WTC11 (cell line): ENCODE results near the gene DBR1. TPM values are rescaled to one million over a fixed set of nuclear protein-coding genes. Genes with fewer than 3 reads are reported as not detected.

Source experiments
- ATAC-seq: fragments of 200-7000 bp; cut with Tn5 transposase; 2 replicates; pipeline ENCODE4 v1.10.0; 2021; ENCODE audit warnings: mild to moderate bottlenecking, moderate library complexity
- CTCF ChIA-PET: fragments of 300-600 bp; sonication (Branson Sonifier 250); formaldehyde crosslinking; loops from one replicate; lab custom pipeline; 2021; ENCODE audit warnings: antibody characterized with exemption; lab: Charles Lee
- POLR2A ChIA-PET: fragments of 350-600 bp; sonication (Branson Sonifier 250); formaldehyde crosslinking; loops from one replicate; lab custom pipeline; 2021; ENCODE audit warnings: antibody characterized with exemption; lab: Charles Lee
- DNase-seq: peaks from one replicate; pipeline ENCODE4 v3.0.0; 2021; ENCODE audit warnings: low spot score
- H3K27ac Mint-ChIP-seq: 2 replicates; pipeline ENCODE4 v1.8.0; 2021; ENCODE audit warnings: mixed read lengths
- H3K27me3 Mint-ChIP-seq: 2 replicates; pipeline ENCODE4 v1.8.0; 2021; ENCODE audit warnings: low read depth, mild to moderate bottlenecking, moderate library complexity, mixed read lengths
- H3K36me3 Mint-ChIP-seq: 2 replicates; pipeline ENCODE4 v1.8.0; 2021; ENCODE audit warnings: mixed read lengths
- H3K4me1 Mint-ChIP-seq: 2 replicates; pipeline ENCODE4 v1.8.0; 2022; ENCODE audit warnings: mixed read lengths
- H3K4me3 Mint-ChIP-seq: 2 replicates; pipeline ENCODE4 v1.8.0; 2021; ENCODE audit warnings: mild to moderate bottlenecking, moderate library complexity, mixed read lengths
- H3K9me3 Mint-ChIP-seq: 2 replicates; pipeline ENCODE4 v1.8.0; 2021; ENCODE audit warnings: mixed read lengths
- CREM ChIP-seq: sonication (generic); formaldehyde crosslinking; IDR thresholded peaks from 2 replicates; pipeline ENCODE4 v1.8.1; 2022; ENCODE audit warnings: mild to moderate bottlenecking, missing genetic modification reagents, moderate library complexity
- ETV6 ChIP-seq: sonication (generic); formaldehyde crosslinking; IDR thresholded peaks from 2 replicates; pipeline ENCODE4 v1.8.1; 2022; ENCODE audit warnings: mild to moderate bottlenecking, missing genetic modification reagents
- FOXP1 ChIP-seq: sonication (generic); formaldehyde crosslinking; IDR thresholded peaks from 2 replicates; pipeline ENCODE4 v1.8.0; 2022; ENCODE audit warnings: missing genetic modification reagents, mild to moderate bottlenecking, moderate library complexity, borderline replicate concordance
- OVOL2 ChIP-seq: fragments of 250-450 bp; sonication (Bioruptor Pico); IDR thresholded peaks from 2 replicates; pipeline ENCODE4 v1.9.0; 2021; ENCODE audit warnings: mild to moderate bottlenecking, borderline replicate concordance
- PRRX2 ChIP-seq: fragments of 250-450 bp; sonication (Bioruptor Pico); IDR thresholded peaks from 2 replicates; pipeline ENCODE4 v1.8.0; 2021; ENCODE audit warnings: mild to moderate bottlenecking
- TEAD1 ChIP-seq: sonication (generic); formaldehyde crosslinking; IDR thresholded peaks from 2 replicates; pipeline ENCODE4 v1.8.0; 2022; ENCODE audit warnings: mild to moderate bottlenecking, missing genetic modification reagents
- TEAD4 ChIP-seq: sonication (generic); formaldehyde crosslinking; IDR thresholded peaks from 2 replicates; pipeline ENCODE4 v1.8.0; 2022; ENCODE audit warnings: mild to moderate bottlenecking, missing genetic modification reagents
- ZNF138 ChIP-seq: sonication (generic); formaldehyde crosslinking; conservative IDR thresholded peaks from 2 replicates; pipeline ENCODE4 v1.8.1; 2022; ENCODE audit warnings: mild to moderate bottlenecking, moderate library complexity, missing genetic modification reagents
- ZNF219 ChIP-seq: sonication (generic); formaldehyde crosslinking; IDR thresholded peaks from 2 replicates; pipeline ENCODE4 v1.8.0; 2023; ENCODE audit warnings: missing genetic modification reagents, mild to moderate bottlenecking, borderline replicate concordance
- ZNF232 ChIP-seq: sonication (generic); formaldehyde crosslinking; IDR thresholded peaks from 2 replicates; pipeline ENCODE4 v1.8.0; 2022; ENCODE audit warnings: mild to moderate bottlenecking, missing genetic modification reagents
- ZNF671 ChIP-seq: fragments of 250-450 bp; sonication (Bioruptor Pico); IDR thresholded peaks from 2 replicates; pipeline ENCODE4 v1.8.0; 2021; ENCODE audit warnings: mild to moderate bottlenecking
- total RNA-seq: library from RNA; stranded (reverse); gene quantifications from 3 replicates; pipeline ENCODE4 v1.2.3, GENCODE V29; 2021
- TF ChIP-seq, protein P1 (sequence below): sonication (generic); formaldehyde crosslinking; IDR thresholded peaks from 2 replicates; pipeline ENCODE4 v1.8.1; 2022; ENCODE audit warnings: low read depth, mild to moderate bottlenecking, moderate library complexity, missing genetic modification reagents, borderline replicate concordance
- TF ChIP-seq, protein P2 (sequence below): sonication (generic); formaldehyde crosslinking; IDR thresholded peaks from 2 replicates; pipeline ENCODE4 v1.8.0; 2022; ENCODE audit warnings: mild to moderate bottlenecking, missing genetic modification reagents
- TF ChIP-seq, protein P3 (sequence below): sonication (generic); formaldehyde crosslinking; IDR thresholded peaks from 2 replicates; pipeline ENCODE4 v1.8.1; 2022; ENCODE audit warnings: mild to moderate bottlenecking, moderate library complexity, missing genetic modification reagents
- TF ChIP-seq, protein P4 (sequence below): fragments of 250-450 bp; sonication (Bioruptor Pico); IDR thresholded peaks from 2 replicates; pipeline ENCODE4 v1.8.0; 2021; ENCODE audit warnings: mild to moderate bottlenecking
- TF ChIP-seq, protein P5 (sequence below): sonication (generic); formaldehyde crosslinking; IDR thresholded peaks from 2 replicates; pipeline ENCODE4 v1.8.1; 2022; ENCODE audit warnings: missing genetic modification reagents, borderline replicate concordance
- TF ChIP-seq, protein P6 (sequence below): sonication (generic); formaldehyde crosslinking; IDR thresholded peaks from 2 replicates; pipeline ENCODE4 v1.8.1; 2023; ENCODE audit warnings: mild to moderate bottlenecking, missing genetic modification reagents
- TF ChIP-seq, protein P7 (sequence below): sonication (generic); formaldehyde crosslinking; IDR thresholded peaks from 2 replicates; pipeline ENCODE4 v1.8.1; 2023; ENCODE audit warnings: mild to moderate bottlenecking, missing genetic modification reagents, moderate library complexity

Gene DBR1
- total RNA-seq, 1 experiment from 2014 or later = 19.3 TPM

DNA sequence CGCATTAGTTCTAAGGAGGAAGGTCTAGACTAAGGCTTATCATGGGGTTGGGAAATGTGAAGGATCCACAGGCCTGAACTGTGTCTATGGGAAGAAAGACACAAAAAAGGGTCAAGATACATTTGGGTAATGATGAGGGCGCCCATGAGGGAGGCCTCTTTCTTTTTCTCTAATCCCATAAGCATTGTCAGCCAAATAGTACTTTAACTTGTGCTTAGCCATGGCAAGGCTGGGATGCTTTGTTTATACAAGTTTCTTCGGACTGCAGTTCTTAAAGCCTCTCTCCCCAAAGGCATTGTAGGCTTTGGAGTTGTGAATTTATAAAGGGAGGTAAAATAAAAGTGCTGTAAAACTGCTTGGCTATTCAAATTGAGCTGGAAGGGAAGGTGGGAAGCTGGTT, 35.8 kb upstream of the DBR1 start:
- Mint-ChIP-seq H3K4me3 (no peak overlapping the region), H3K27ac (peak overlapping the region; percentile 32; the same call in 1 of the 2 replicates), H3K27me3 (no peaks in the 10 kb centered on the region), H3K9me3 (peaks cover 6% of the 10 kb centered on the region), H3K4me1 (peaks cover 27% of the 10 kb centered on the region), H3K36me3 (peaks cover 24% of the 10 kb centered on the region)
- ATAC-seq (peak; percentile 67), DNase-seq (no peak)
- TF ChIP-seq FOXP1 (no peak), TEAD4 (no peak), OVOL2 (CRISPR knock-in tag) (no peak), ZNF138 (CRISPR knock-in tag) (no peak), ZNF232 (CRISPR knock-in tag) (no peak), ZNF219 (CRISPR knock-in tag) (no peak)
- TF ChIP-seq, protein P1, sequence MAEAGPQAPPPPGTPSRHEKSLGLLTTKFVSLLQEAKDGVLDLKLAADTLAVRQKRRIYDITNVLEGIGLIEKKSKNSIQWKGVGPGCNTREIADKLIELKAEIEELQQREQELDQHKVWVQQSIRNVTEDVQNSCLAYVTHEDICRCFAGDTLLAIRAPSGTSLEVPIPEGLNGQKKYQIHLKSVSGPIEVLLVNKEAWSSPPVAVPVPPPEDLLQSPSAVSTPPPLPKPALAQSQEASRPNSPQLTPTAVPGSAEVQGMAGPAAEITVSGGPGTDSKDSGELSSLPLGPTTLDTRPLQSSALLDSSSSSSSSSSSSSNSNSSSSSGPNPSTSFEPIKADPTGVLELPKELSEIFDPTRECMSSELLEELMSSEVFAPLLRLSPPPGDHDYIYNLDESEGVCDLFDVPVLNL (CRISPR knock-in tag) = no peak
- TF ChIP-seq, protein P2, sequence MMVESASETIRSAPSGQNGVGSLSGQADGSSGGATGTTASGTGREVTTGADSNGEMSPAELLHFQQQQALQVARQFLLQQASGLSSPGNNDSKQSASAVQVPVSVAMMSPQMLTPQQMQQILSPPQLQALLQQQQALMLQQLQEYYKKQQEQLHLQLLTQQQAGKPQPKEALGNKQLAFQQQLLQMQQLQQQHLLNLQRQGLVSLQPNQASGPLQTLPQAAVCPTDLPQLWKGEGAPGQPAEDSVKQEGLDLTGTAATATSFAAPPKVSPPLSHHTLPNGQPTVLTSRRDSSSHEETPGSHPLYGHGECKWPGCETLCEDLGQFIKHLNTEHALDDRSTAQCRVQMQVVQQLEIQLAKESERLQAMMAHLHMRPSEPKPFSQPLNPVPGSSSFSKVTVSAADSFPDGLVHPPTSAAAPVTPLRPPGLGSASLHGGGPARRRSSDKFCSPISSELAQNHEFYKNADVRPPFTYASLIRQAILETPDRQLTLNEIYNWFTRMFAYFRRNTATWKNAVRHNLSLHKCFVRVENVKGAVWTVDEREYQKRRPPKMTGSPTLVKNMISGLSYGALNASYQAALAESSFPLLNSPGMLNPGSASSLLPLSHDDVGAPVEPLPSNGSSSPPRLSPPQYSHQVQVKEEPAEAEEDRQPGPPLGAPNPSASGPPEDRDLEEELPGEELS (CRISPR knock-in tag) = no peak
- TF ChIP-seq, protein P3, sequence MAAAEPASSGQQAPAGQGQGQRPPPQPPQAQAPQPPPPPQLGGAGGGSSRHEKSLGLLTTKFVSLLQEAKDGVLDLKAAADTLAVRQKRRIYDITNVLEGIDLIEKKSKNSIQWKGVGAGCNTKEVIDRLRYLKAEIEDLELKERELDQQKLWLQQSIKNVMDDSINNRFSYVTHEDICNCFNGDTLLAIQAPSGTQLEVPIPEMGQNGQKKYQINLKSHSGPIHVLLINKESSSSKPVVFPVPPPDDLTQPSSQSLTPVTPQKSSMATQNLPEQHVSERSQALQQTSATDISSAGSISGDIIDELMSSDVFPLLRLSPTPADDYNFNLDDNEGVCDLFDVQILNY (CRISPR knock-in tag) = no peak
- TF ChIP-seq, protein P4, sequence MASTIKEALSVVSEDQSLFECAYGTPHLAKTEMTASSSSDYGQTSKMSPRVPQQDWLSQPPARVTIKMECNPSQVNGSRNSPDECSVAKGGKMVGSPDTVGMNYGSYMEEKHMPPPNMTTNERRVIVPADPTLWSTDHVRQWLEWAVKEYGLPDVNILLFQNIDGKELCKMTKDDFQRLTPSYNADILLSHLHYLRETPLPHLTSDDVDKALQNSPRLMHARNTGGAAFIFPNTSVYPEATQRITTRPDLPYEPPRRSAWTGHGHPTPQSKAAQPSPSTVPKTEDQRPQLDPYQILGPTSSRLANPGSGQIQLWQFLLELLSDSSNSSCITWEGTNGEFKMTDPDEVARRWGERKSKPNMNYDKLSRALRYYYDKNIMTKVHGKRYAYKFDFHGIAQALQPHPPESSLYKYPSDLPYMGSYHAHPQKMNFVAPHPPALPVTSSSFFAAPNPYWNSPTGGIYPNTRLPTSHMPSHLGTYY (CRISPR knock-in tag) = no peak
- TF ChIP-seq, protein P5, sequence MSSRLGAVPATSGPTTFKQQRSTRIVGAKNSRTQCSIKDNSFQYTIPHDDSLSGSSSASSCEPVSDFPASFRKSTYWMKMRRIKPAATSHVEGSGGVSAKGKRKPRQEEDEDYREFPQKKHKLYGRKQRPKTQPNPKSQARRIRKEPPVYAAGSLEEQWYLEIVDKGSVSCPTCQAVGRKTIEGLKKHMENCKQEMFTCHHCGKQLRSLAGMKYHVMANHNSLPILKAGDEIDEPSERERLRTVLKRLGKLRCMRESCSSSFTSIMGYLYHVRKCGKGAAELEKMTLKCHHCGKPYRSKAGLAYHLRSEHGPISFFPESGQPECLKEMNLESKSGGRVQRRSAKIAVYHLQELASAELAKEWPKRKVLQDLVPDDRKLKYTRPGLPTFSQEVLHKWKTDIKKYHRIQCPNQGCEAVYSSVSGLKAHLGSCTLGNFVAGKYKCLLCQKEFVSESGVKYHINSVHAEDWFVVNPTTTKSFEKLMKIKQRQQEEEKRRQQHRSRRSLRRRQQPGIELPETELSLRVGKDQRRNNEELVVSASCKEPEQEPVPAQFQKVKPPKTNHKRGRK (CRISPR knock-in tag) = no peak
- CTCF ChIA-PET = no interaction called here
- POLR2A ChIA-PET = no interaction called here

DNA sequence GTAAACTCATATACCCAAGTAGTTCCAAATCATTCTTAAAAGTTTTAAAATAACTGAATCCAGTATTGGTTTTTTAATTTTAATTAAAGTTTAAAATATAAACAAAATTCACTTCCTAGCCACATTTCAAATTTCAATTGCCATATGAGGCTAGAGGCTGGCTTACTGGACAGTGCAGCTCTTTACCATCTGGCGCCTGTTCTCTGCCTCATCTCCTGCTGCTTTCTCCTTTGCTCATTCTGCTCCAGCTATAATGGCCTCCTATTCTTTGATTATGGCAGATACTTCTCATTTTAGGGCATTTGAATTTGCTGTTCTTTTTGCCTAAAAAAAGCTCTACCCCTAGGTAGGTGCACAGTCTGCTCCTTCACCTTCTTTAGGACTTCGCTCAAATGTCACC, 31.5 kb upstream of the DBR1 start:
- Mint-ChIP-seq H3K27ac (no peak overlapping the region), H3K4me3 (no peak overlapping the region), H3K36me3 (peaks cover 5% of the 10 kb centered on the region), H3K27me3 (no peaks in the 10 kb centered on the region), H3K4me1 (peaks cover 36% of the 10 kb centered on the region), H3K9me3 (peaks cover 6% of the 10 kb centered on the region)
- TF ChIP-seq ZNF671 (CRISPR knock-in tag) (no peak), PRRX2 (CRISPR knock-in tag) (no peak), ETV6 (no peak), CREM (CRISPR knock-in tag) (no peak), TEAD1 (CRISPR knock-in tag) (no peak)
- TF ChIP-seq, protein P6, sequence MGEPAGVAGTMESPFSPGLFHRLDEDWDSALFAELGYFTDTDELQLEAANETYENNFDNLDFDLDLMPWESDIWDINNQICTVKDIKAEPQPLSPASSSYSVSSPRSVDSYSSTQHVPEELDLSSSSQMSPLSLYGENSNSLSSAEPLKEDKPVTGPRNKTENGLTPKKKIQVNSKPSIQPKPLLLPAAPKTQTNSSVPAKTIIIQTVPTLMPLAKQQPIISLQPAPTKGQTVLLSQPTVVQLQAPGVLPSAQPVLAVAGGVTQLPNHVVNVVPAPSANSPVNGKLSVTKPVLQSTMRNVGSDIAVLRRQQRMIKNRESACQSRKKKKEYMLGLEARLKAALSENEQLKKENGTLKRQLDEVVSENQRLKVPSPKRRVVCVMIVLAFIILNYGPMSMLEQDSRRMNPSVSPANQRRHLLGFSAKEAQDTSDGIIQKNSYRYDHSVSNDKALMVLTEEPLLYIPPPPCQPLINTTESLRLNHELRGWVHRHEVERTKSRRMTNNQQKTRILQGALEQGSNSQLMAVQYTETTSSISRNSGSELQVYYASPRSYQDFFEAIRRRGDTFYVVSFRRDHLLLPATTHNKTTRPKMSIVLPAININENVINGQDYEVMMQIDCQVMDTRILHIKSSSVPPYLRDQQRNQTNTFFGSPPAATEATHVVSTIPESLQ (CRISPR knock-in tag) = no peak
- TF ChIP-seq, protein P7, sequence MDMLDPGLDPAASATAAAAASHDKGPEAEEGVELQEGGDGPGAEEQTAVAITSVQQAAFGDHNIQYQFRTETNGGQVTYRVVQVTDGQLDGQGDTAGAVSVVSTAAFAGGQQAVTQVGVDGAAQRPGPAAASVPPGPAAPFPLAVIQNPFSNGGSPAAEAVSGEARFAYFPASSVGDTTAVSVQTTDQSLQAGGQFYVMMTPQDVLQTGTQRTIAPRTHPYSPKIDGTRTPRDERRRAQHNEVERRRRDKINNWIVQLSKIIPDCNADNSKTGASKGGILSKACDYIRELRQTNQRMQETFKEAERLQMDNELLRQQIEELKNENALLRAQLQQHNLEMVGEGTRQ (CRISPR knock-in tag) = no peak
- DNase-seq (no peak), ATAC-seq (no peak)
- ChIA-PET POLR2A (no interaction called here), CTCF (no interaction called here)
